HL-60/S4 treated with phorbol 12-myristate 13-acetate at 8.2 ng/mL for 4 days and 3 days (cell line): Measurements from ENCODE around the gene RAB40AL.

Source experiments
- in situ Hi-C: fragments of 300-500 bp; cut with MboI; formaldehyde crosslinking; loops from 2 replicates; pipeline ENCODE4 v1.15.0; 2022; ENCODE audit warnings: low sequenced_read_pairs

RAB40AL gene

DNA sequence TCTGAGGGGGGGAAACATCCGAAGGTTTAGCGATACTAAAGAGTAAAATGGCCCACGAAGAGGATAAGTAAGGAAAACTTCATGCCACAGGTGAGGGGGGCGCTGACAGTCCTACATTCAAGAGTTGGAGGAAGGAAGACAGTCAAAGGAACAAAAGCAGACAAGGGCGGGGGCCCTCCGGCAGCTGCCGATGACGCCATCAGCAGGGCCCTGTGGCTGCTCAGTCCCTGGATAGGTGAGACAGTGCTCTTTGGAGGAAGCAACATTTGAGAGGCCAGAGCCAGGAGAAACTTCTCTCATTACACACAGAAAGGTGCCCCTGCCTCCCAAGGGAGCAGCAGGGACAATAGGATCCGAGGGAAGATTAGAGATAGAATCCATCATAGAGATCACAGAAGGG lies 41.5 kb downstream of the RAB40AL start:
- in situ Hi-C loops = no loop called here

DNA sequence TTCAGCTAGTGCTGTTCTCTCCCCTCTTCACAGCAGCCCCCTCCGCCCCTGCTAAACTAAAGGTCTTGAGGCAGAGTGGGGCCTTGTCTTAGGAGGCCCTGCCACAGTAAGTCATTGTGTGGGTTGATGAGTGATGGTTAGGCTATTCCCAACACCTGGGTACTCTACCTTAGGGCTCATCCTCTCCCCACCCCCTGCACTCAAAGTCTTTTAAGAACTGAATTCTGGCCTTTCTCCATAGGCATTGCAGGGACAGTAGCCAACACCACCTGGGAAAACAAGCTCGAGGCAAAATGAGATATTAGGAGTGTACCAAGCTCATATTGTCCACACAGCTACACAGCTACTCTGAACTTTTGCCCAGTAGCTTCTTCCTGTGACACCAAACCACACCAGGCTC lies 42.5 kb downstream of the RAB40AL start:
- in situ Hi-C loops = no loop called here

- in situ Hi-C loops = no loop called here
Measured at GRCh38 chrX:102983205-102983604, 46.1 kb downstream of the RAB40AL start.

DNA sequence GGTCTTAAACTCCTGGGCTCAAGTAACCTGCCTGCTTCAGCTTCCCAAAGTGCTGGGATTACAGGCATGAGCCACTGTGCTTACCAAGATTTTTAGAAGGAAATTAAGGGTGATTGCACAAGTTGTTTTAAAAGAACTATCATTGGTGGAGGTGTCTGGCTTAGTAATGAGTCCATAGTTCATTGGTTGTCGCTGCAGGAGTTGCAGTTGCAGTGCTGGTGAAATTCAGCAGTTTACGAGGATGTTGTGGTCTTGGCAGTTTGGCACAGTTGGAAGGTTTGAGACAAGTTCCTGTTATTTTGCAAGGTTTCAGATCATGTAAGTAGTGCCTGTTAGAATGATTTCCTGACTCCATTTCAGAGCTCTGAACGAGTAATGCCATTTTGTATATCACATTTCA lies 48.1 kb downstream of the RAB40AL start:
- in situ Hi-C loops = no loop called here
